ENCODE measurements around the gene PLOD3.

DNA sequence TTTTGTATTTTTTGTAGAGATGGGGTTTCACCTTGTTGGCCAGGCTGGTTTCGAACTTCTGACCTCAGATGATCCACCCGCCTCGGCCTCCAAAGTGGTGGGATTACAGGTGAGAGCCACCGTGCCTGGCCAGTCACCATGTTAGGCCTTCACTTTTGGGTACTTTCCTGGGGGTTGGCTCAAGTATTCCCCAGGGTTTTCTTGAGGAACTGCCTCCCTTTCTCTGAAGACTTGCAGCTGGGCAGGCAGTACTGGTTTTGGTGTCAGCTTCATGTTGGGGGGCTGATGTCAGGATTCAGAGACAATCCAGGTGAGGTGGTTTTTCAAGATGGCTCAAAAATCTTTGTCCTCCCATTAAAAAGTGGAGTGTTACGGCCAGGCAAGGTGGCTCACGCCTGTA is 8.3 kb upstream of the PLOD3 start:
- TF ChIP-seq, protein P1, sequence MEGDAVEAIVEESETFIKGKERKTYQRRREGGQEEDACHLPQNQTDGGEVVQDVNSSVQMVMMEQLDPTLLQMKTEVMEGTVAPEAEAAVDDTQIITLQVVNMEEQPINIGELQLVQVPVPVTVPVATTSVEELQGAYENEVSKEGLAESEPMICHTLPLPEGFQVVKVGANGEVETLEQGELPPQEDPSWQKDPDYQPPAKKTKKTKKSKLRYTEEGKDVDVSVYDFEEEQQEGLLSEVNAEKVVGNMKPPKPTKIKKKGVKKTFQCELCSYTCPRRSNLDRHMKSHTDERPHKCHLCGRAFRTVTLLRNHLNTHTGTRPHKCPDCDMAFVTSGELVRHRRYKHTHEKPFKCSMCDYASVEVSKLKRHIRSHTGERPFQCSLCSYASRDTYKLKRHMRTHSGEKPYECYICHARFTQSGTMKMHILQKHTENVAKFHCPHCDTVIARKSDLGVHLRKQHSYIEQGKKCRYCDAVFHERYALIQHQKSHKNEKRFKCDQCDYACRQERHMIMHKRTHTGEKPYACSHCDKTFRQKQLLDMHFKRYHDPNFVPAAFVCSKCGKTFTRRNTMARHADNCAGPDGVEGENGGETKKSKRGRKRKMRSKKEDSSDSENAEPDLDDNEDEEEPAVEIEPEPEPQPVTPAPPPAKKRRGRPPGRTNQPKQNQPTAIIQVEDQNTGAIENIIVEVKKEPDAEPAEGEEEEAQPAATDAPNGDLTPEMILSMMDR (IDR thresholded peaks at IDR 0.05; ENCODE audit: low read depth, low read length), result no peak
- no peak for TF ChIP-seq POLR2A (IDR thresholded peaks at IDR 0.05; ENCODE audit: extremely low read depth, insufficient read length)
- TF ChIP-seq, protein P2, sequence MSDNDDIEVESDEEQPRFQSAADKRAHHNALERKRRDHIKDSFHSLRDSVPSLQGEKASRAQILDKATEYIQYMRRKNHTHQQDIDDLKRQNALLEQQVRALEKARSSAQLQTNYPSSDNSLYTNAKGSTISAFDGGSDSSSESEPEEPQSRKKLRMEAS (IDR thresholded peaks at IDR 0.05; ENCODE audit: low read depth, low read length), result no peak
